IMR-90 (cell line): ENCODE results near the gene SPEF2. TPM values are rescaled to one million over a fixed set of nuclear protein-coding genes. Genes with fewer than 3 reads are reported as not detected.

Experiments
- ATAC-seq: fragments of 200-7000 bp; cut with Tn5 transposase; 2 replicates; pipeline ENCODE4 v1.9.1; 2020; ENCODE audit warnings: low read depth, mild to moderate bottlenecking, moderate library complexity
- BruUV-seq: library from RNA; stranded (reverse); fragments of 400-500 nt; replicated peaks from 2 replicates; lab custom pipeline; 2021; lab: Mats Ljungman, UMichigan
- CTCF ChIA-PET: fragments of 300-600 bp; formaldehyde crosslinking; extraction: SDS; loops from one replicate; lab custom pipeline; 2021; ENCODE audit warnings: antibody characterized with exemption; lab: Yijun Ruan, JAX
- POLR2A ChIA-PET: fragments of 300-600 bp; sonication (Branson Sonifier 250); formaldehyde crosslinking; loops from one replicate; lab custom pipeline; 2022; ENCODE audit warnings: antibody characterized with exemption; ENCODE audit not compliant: unreplicated experiment; lab: Charles Lee
- DNase-seq: peaks from one replicate; pipeline ENCODE4 v3.0.0; 2013
- H2AFZ ChIP-seq: replicated peaks from 2 replicates; pipeline ENCODE3; 2013; ENCODE audit warnings: low read length, mild to moderate bottlenecking; ENCODE audit not compliant: poor library complexity
- H2AK5ac ChIP-seq: 2 replicates; pipeline ENCODE4 v1.6.1; 2013; ENCODE audit warnings: low read depth, low read length, inconsistent platforms
- H2AK9ac ChIP-seq: replicated peaks from 2 replicates; pipeline ENCODE3; 2013; ENCODE audit warnings: mild to moderate bottlenecking, low read depth, low read length, moderate library complexity; ENCODE audit not compliant: poor library complexity
- H2BK120ac ChIP-seq: 2 replicates; pipeline ENCODE4 v1.6.1; 2013; ENCODE audit warnings: low read depth, low read length, inconsistent platforms
- H2BK15ac ChIP-seq: 3 replicates; pipeline ENCODE4 v1.6.1; 2013; ENCODE audit warnings: low read depth, low read length, inconsistent platforms
- H2BK20ac ChIP-seq: 2 replicates; pipeline ENCODE4 v1.6.1; 2013; ENCODE audit warnings: low read depth, mild to moderate bottlenecking, inconsistent platforms, low read length, moderate library complexity
- H2BK5ac ChIP-seq: 2 replicates; pipeline ENCODE4 v1.6.1; 2013; ENCODE audit warnings: mild to moderate bottlenecking, low read depth, low read length, inconsistent platforms; ENCODE audit not compliant: poor library complexity, severe bottlenecking
- H3K14ac ChIP-seq: replicated peaks from 2 replicates; pipeline ENCODE4 v1.6.1; 2013; ENCODE audit warnings: low read depth, low read length, inconsistent platforms
- H3K18ac ChIP-seq: 2 replicates; pipeline ENCODE4 v1.6.1; 2013; ENCODE audit warnings: low read depth, low read length, control low read depth
- H3K23ac ChIP-seq: 2 replicates; pipeline ENCODE4 v1.6.1; 2013; ENCODE audit warnings: low read depth, low read length, inconsistent platforms
- H3K27ac ChIP-seq: 2 replicates; pipeline ENCODE4 v1.5.1; 2013; ENCODE audit warnings: mild to moderate bottlenecking, control low read depth, low read length; ENCODE audit not compliant: insufficient read depth
- H3K27me3 ChIP-seq: 2 replicates; pipeline ENCODE4 v1.6.1; 2013; ENCODE audit warnings: low read length; ENCODE audit not compliant: control insufficient read depth, insufficient read depth
- H3K36me3 ChIP-seq: 2 replicates; pipeline ENCODE4 v1.6.1; 2013; ENCODE audit warnings: low read length, mixed read lengths; ENCODE audit not compliant: control insufficient read depth, insufficient read depth
- H3K4ac ChIP-seq: 2 replicates; pipeline ENCODE4 v1.6.1; 2013; ENCODE audit warnings: low read depth, low read length, inconsistent platforms
- H3K4me1 ChIP-seq: 2 replicates; pipeline ENCODE4 v1.6.1; 2013; ENCODE audit warnings: low read length, mixed read lengths; ENCODE audit not compliant: control insufficient read depth, insufficient read depth
- H3K4me2 ChIP-seq: 2 replicates; pipeline ENCODE4 v1.6.1; 2013; ENCODE audit warnings: low read depth, mild to moderate bottlenecking, control low read depth, low read length, moderate library complexity
- H3K4me3 ChIP-seq: 2 replicates; pipeline ENCODE4 v1.5.1; 2013; ENCODE audit warnings: low read depth, mild to moderate bottlenecking, control low read depth, low read length, moderate library complexity; ENCODE audit not compliant: insufficient read depth
- H3K56ac ChIP-seq: 2 replicates; pipeline ENCODE4 v1.6.1; 2013; ENCODE audit warnings: low read length, inconsistent platforms; ENCODE audit not compliant: insufficient read depth; ENCODE audit errors: extremely low read depth
- H3K79me1 ChIP-seq, 2 experiments: 2 replicates each; pipeline ENCODE4 v1.6.1; 2013; ENCODE audit warnings: low read length in 2 of 2, inconsistent platforms in 1 of 2, low read depth in 1 of 2
- H3K9ac ChIP-seq: 2 replicates; pipeline ENCODE4 v1.6.1; 2013; ENCODE audit warnings: low read depth, low read length, control low read depth
- H3K9me1 ChIP-seq: 2 replicates; pipeline ENCODE4 v1.6.1; 2013; ENCODE audit warnings: low read length, inconsistent platforms; ENCODE audit not compliant: insufficient read depth
- H3K9me3 ChIP-seq: 2 replicates; pipeline ENCODE4 v1.6.1; 2013; ENCODE audit warnings: low read length; ENCODE audit not compliant: control insufficient read depth, insufficient read depth
- H4K20me1 ChIP-seq: 2 replicates; pipeline ENCODE4 v1.6.1; 2013; ENCODE audit warnings: low read length, inconsistent platforms; ENCODE audit not compliant: insufficient read depth
- H4K5ac ChIP-seq: 2 replicates; pipeline ENCODE4 v1.6.1; 2013; ENCODE audit warnings: mild to moderate bottlenecking, low read depth, low read length, control low read depth
- H4K8ac ChIP-seq, 2 experiments: 2 replicates each; pipeline ENCODE4 v1.6.1; 2013; ENCODE audit warnings: low read depth in 2 of 2, low read length in 2 of 2, control low read depth in 1 of 2, inconsistent platforms in 1 of 2
- H4K91ac ChIP-seq: 2 replicates; pipeline ENCODE4 v1.6.1; 2013; ENCODE audit warnings: low read depth, low read length, inconsistent platforms; ENCODE audit not compliant: insufficient read depth
- BHLHE40 ChIP-seq: fragments of 150-350 bp; IDR thresholded peaks from 2 replicates; pipeline ENCODE4 v1.6.1; 2016; ENCODE audit warnings: mild to moderate bottlenecking, low read depth, low read length
- CEBPB ChIP-seq: IDR thresholded peaks from 2 replicates; pipeline ENCODE4 v1.6.1; 2012; ENCODE audit warnings: low read depth, low read length, improper control_type of control experiment
- CHD1 ChIP-seq: IDR thresholded peaks from 2 replicates; pipeline ENCODE4 v1.6.1; 2012; ENCODE audit warnings: low read depth, low read length, improper control_type of control experiment
- MAFK ChIP-seq: IDR thresholded peaks from 2 replicates; pipeline ENCODE4 v1.6.1; 2012; ENCODE audit warnings: low read depth, low read length, improper control_type of control experiment
- MXI1 ChIP-seq: IDR thresholded peaks from 2 replicates; pipeline ENCODE4 v1.6.1; 2012; ENCODE audit warnings: low read depth, mild to moderate bottlenecking, low read length, moderate library complexity, borderline replicate concordance
- RAD21 ChIP-seq: IDR thresholded peaks from 2 replicates; pipeline ENCODE4 v1.6.1; 2012; ENCODE audit warnings: low read length, improper control_type of control experiment
- dilution Hi-C: fragments of 300-500 bp; cut with HindIII; formaldehyde crosslinking; loops from one replicate; pipeline ENCODE4 v1.14.3; 2018; ENCODE audit warnings: low sequenced_read_pairs; ENCODE audit not compliant: unreplicated experiment
- in situ Hi-C: fragments of 300-500 bp; cut with MboI; formaldehyde crosslinking; loops from 3 replicates; pipeline ENCODE4 v1.14.3; 2019; ENCODE audit warnings: low sequenced_read_pairs, inconsistent platforms, mixed read lengths
- intact Hi-C: fragments of 100-400 bp; cut with micrococcal nuclease; formaldehyde crosslinking; loops from 2 replicates; pipeline ENCODE4 v1.10.0; 2022
- polyA plus RNA-seq, 3 experiments: library from polyadenylated mRNA; depleted of rRNA; stranded (reverse); fragments of >200 nt; gene quantifications; 2 replicates each; pipeline ENCODE4 v1.2.3, GENCODE V29; 2012; ENCODE audit warnings: low replicate concordance in 1 of 3
- total RNA-seq: library from RNA; depleted of rRNA; stranded (reverse); fragments of >200 nt; gene quantifications from 2 replicates; pipeline ENCODE4 v1.2.3, GENCODE V29; 2012
- TF ChIP-seq, protein P1 (sequence below): conservative IDR thresholded peaks from 2 replicates; pipeline ENCODE4 v1.5.1; 2012; ENCODE audit warnings: mild to moderate bottlenecking, low read depth, low read length, improper control_type of control experiment
- TF ChIP-seq, protein P2 (sequence below): fragments of 150-350 bp; IDR thresholded peaks from 2 replicates; pipeline ENCODE4 v1.6.1; 2017; ENCODE audit warnings: mild to moderate bottlenecking, antibody characterized with exemption, low read length, low read depth

The SPEF2 gene
- total and polyA plus RNA-seq, 2 of the 4 experiments (the other 2 are of a cell fraction): 1.7 to 2.3 TPM

- H4K8ac ChIP-seq: no peak overlapping the region
- intact Hi-C loops: no loop called here
- POLR2A ChIA-PET: no interaction called here
- no peak overlapping the region for H2BK15ac ChIP-seq
- ATAC-seq: no peak
- no peak for DNase-seq
- H3K18ac ChIP-seq: peak overlapping the region; percentile 2
- H3K36me3 ChIP-seq: no peaks in the 10 kb centered on the region
- H4K91ac ChIP-seq: no peak overlapping the region
- no peak overlapping the region for H3K4me3 ChIP-seq
- H3K14ac ChIP-seq: no peak overlapping the region
- H4K20me1 ChIP-seq: no peaks in the 10 kb centered on the region
- TF ChIP-seq BHLHE40: no peak
- TF ChIP-seq CHD1: no peak
- TF ChIP-seq, protein P1, sequence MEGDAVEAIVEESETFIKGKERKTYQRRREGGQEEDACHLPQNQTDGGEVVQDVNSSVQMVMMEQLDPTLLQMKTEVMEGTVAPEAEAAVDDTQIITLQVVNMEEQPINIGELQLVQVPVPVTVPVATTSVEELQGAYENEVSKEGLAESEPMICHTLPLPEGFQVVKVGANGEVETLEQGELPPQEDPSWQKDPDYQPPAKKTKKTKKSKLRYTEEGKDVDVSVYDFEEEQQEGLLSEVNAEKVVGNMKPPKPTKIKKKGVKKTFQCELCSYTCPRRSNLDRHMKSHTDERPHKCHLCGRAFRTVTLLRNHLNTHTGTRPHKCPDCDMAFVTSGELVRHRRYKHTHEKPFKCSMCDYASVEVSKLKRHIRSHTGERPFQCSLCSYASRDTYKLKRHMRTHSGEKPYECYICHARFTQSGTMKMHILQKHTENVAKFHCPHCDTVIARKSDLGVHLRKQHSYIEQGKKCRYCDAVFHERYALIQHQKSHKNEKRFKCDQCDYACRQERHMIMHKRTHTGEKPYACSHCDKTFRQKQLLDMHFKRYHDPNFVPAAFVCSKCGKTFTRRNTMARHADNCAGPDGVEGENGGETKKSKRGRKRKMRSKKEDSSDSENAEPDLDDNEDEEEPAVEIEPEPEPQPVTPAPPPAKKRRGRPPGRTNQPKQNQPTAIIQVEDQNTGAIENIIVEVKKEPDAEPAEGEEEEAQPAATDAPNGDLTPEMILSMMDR: no peak
- TF ChIP-seq CEBPB: no peak
- TF ChIP-seq, protein P2, sequence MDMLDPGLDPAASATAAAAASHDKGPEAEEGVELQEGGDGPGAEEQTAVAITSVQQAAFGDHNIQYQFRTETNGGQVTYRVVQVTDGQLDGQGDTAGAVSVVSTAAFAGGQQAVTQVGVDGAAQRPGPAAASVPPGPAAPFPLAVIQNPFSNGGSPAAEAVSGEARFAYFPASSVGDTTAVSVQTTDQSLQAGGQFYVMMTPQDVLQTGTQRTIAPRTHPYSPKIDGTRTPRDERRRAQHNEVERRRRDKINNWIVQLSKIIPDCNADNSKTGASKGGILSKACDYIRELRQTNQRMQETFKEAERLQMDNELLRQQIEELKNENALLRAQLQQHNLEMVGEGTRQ: no peak
- TF ChIP-seq RAD21: no peak
- TF ChIP-seq MAFK: no peak
- TF ChIP-seq MXI1: no peak
- no peak overlapping the region for H2AFZ ChIP-seq
- H3K9me1 ChIP-seq: no peaks in the 10 kb centered on the region
- CTCF ChIA-PET: no interaction called here
- no peaks in the 10 kb centered on the region for H3K9me3 ChIP-seq
- H2BK5ac ChIP-seq: no peak overlapping the region
- no peaks in the 10 kb centered on the region for H3K27me3 ChIP-seq
- H4K5ac ChIP-seq: no peak overlapping the region
- H3K56ac ChIP-seq: no peak overlapping the region
- H3K27ac ChIP-seq: no peak overlapping the region
- no peak overlapping the region for H3K4ac ChIP-seq
- H3K4me1 ChIP-seq: peaks cover 3% of the 10 kb centered on the region
- no peak overlapping the region for H3K9ac ChIP-seq
- H3K4me2 ChIP-seq: no peak overlapping the region
- no peak overlapping the region for H2AK9ac ChIP-seq
- H3K23ac ChIP-seq: no peak overlapping the region
- no peak overlapping the region for H2BK120ac ChIP-seq
- in situ Hi-C loops: no loop called here
- no peaks in the 10 kb centered on the region for H3K79me1 ChIP-seq
- no peak overlapping the region for H2BK20ac ChIP-seq
- dilution Hi-C loops: no loop called here
- no TSS peak for BruUV-seq
- no peak overlapping the region for H2AK5ac ChIP-seq
These were observed 192.9 kb downstream of the SPEF2 start for GRCh38 chr5:35810601-35811000.
